Lung (tissue), 12 donors: ENCODE results near the gene SLCO1A2. TPM values are rescaled to one million over a fixed set of nuclear protein-coding genes. Genes with fewer than 3 reads are reported as not detected.

Experiments
- ATAC-seq: fragments of 200-7000 bp; cut with Tn5 transposase; one replicate; pipeline ENCODE4 v1.9.1; 2020; ENCODE audit warnings: moderate number of reproducible peaks; ENCODE audit not compliant: insufficient read depth, low FRiP score
- DNase-seq, 3 donors: peaks; one replicate each; pipeline ENCODE4 v3.0.0-alpha.2; 2013 to 2017
- H3K27ac ChIP-seq, 2 donors: one replicate each; pipeline ENCODE4 v1.5.1; 2013; ENCODE audit warnings: mild to moderate bottlenecking in 2 of 2, moderate library complexity in 2 of 2, control low read depth in 1 of 2, inconsistent platforms in 1 of 2, low read depth in 1 of 2, low read length in 1 of 2
- H3K27me3 ChIP-seq, 3 donors: one replicate each; pipeline ENCODE4 v1.5.1; 2013; ENCODE audit warnings: low read length in 2 of 3; ENCODE audit not compliant: control insufficient read depth in 3 of 3, insufficient read depth in 3 of 3
- H3K36me3 ChIP-seq, 4 donors: one replicate each; pipeline ENCODE4 v1.5.1; 2013; ENCODE audit warnings: low read length in 4 of 4, mild to moderate bottlenecking in 1 of 4, moderate library complexity in 1 of 4; ENCODE audit not compliant: control insufficient read depth in 4 of 4, insufficient read depth in 4 of 4
- H3K4me1 ChIP-seq, 5 donors: one replicate each; pipeline ENCODE4 v1.5.1; 2013; ENCODE audit warnings: low read length in 5 of 5, mild to moderate bottlenecking in 2 of 5, moderate library complexity in 1 of 5; ENCODE audit not compliant: control insufficient read depth in 5 of 5, insufficient read depth in 5 of 5
- H3K4me3 ChIP-seq: one replicate; pipeline ENCODE4 v1.5.1; 2013; ENCODE audit warnings: mild to moderate bottlenecking, control low read depth, moderate library complexity
- H3K9ac ChIP-seq, 2 donors: one replicate each; pipeline ENCODE4 v1.5.1; 2013; ENCODE audit warnings: low read length in 2 of 2, control low read depth in 1 of 2; ENCODE audit not compliant: insufficient read depth in 1 of 2
- H3K9me3 ChIP-seq, 4 donors: one replicate each; pipeline ENCODE4 v1.5.1; 2013; ENCODE audit warnings: low read length in 3 of 4, mild to moderate bottlenecking in 1 of 4, moderate library complexity in 1 of 4; ENCODE audit not compliant: control insufficient read depth in 4 of 4, insufficient read depth in 3 of 4
- CTCF ChIP-seq: IDR thresholded peaks from 2 replicates; pipeline ENCODE4 v1.5.1; 2012; ENCODE audit warnings: mild to moderate bottlenecking; ENCODE audit errors: control extremely low read depth, extremely low read depth
- WGBS, 2 donors: extraction: QIAGEN DNeasy Blood & Tissue Kit; methylation state at CpG; one replicate each; pipeline ENCODE4 v1.1.7; 2013; 5-methylcytosine and 5-hydroxymethylcytosine counted together
- polyA plus RNA-seq, 2 donors: library from polyadenylated mRNA; stranded (reverse); fragments of 200-250 nt; gene quantifications; one replicate each; pipeline ENCODE4 v1.2.1, GENCODE V29; 2013
- total RNA-seq, 2 donors: library from RNA; depleted of rRNA in 1 of 2; stranded (reverse); fragments of >200 nt in 1 of 2; gene quantifications; one replicate each; pipeline ENCODE4 v1.2.1, GENCODE V29; 2014 to 2021
- donor health status: control.
- donor health status: control.
- donor health status: Bipolar disorder and iron deficiency.
- donor health status: healthy.
- donor health status: DM: yes; HTN: yes; CAD: no.

SLCO1A2 gene
- total and polyA plus RNA-seq, 4 donors, result 0.33 to 1.1 (median 0.34) TPM; not detected in 1

GRCh38 chr12:21323736-21324135 lies 11.0 kb downstream of the SLCO1A2 start:
- Histone ChIP-seq H3K27me3 (no peaks in the 10 kb centered on the region), H3K4me1 (no peaks in the 10 kb centered on the region), H3K9ac (no peak overlapping the region), H3K27ac (no peak overlapping the region), H3K4me3 (no peak overlapping the region), H3K36me3 (no peaks in the 10 kb centered on the region), H3K9me3 (peaks cover 0 to 13% (median 9%) of the 10 kb centered on the region in 4 donors)
- ATAC-seq (no peak), DNase-seq (no peak)
- TF ChIP-seq CTCF, result no peak
- WGBS, 2 donors, result 46 to 49% methylated on average over 2 of the region's 2 CpGs

GRCh38 chr12:21308785-21309184 lies 25.9 kb downstream of the SLCO1A2 start:
- Histone ChIP-seq H3K9ac (no peak overlapping the region), H3K27me3 (no peaks in the 10 kb centered on the region), H3K4me3 (no peak overlapping the region), H3K9me3 (no peaks in the 10 kb centered on the region), H3K4me1 (no peaks in the 10 kb centered on the region), H3K27ac (no peak overlapping the region), H3K36me3 (no peaks in the 10 kb centered on the region)
- no peak for ATAC-seq
- no peak for DNase-seq
- TF ChIP-seq CTCF, result no peak
- 63 to 72% methylated on average over 1 of the region's 1 CpG for WGBS, 2 donors

- Histone ChIP-seq H3K4me1 (no peaks in the 10 kb centered on the region), H3K27ac (no peak overlapping the region), H3K9ac (no peak overlapping the region), H3K9me3 (no peaks in the 10 kb centered on the region), H3K4me3 (no peak overlapping the region), H3K27me3 (no peaks in the 10 kb centered on the region), H3K36me3 (no peaks in the 10 kb centered on the region)
- TF ChIP-seq CTCF, result no peak
- ATAC-seq (no peak), DNase-seq (no peak)
- 89 to 92% methylated on average over 1 of the region's 1 CpG for WGBS, 2 donors
Observed at GRCh38 chr12:21305661-21306060, 29.1 kb downstream of the SLCO1A2 start.

DNA sequence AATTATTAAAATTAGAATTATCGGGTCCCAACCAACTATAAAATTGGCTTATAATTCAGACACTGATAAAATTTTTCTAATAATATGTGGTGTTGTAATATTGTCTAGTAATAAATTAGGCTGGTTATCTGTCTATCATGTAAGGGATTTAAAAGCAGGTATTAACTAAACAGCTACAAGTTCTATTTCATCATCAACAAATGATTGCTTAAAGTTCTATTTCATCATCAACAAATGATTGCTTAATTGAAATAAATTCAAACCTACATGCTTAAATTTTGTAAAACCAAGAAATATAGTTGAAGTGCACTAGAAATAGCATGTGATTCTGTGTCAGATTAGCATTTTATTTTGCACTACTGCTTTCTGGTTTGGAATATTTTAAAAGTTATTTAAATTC lies 34.1 kb downstream of the SLCO1A2 start:
- no peaks in the 10 kb centered on the region for H3K36me3 ChIP-seq
- no peaks in the 10 kb centered on the region for H3K4me1 ChIP-seq
- TF ChIP-seq CTCF, result no peak
- no peak overlapping the region for H3K27ac ChIP-seq
- 97 to 98% methylated on average over 1 of the region's 1 CpG for WGBS, 2 donors
- H3K9me3 ChIP-seq, result no peaks in the 10 kb centered on the region
- ATAC-seq (no peak), DNase-seq (no peak)
- H3K4me3 ChIP-seq, result no peak overlapping the region
- no peak overlapping the region for H3K9ac ChIP-seq
- no peaks in the 10 kb centered on the region for H3K27me3 ChIP-seq
